PC-3 (cell line): ENCODE data around the gene HSPA1L. TPM values are rescaled to one million over a fixed set of nuclear protein-coding genes. Genes with fewer than 3 reads are reported as not detected.
A peak's percentile ranks its signal among the peaks of the same experiment; 100 is the strongest.

Experiments used
- ATAC-seq: fragments of 200-7000 bp; cut with Tn5 transposase; 2 replicates; pipeline ENCODE4 v1.9.1; 2020; ENCODE audit warnings: mild to moderate bottlenecking, moderate library complexity
- BruUV-seq: library from RNA; stranded (reverse); fragments of 400-500 nt; replicated peaks from 2 replicates; lab custom pipeline; 2021; lab: Mats Ljungman, UMichigan
- CTCF ChIA-PET: fragments of 300-600 bp; sonication (Branson Sonifier 250); formaldehyde crosslinking; loops from one replicate; lab custom pipeline; 2022; ENCODE audit warnings: antibody characterized with exemption; lab: Charles Lee
- POLR2A ChIA-PET: fragments of 300-600 bp; sonication (Branson Sonifier 250); formaldehyde crosslinking; loops from one replicate; lab custom pipeline; 2022; ENCODE audit warnings: antibody characterized with exemption; ENCODE audit not compliant: unreplicated experiment; lab: Charles Lee
- DNase-seq: peaks from one replicate; pipeline ENCODE4 v3.0.0-alpha.2; 2015
- H2AFZ ChIP-seq: fragments of 300-600 bp; sonication (generic); 2 replicates; pipeline ENCODE4 v1.6.0; 2016; ENCODE audit warnings: antibody characterized with exemption, low read length
- H3F3A ChIP-seq: fragments of 300-600 bp; sonication (generic); one replicate; pipeline ENCODE4 v1.6.0; 2017; ENCODE audit warnings: antibody characterized with exemption, low read length, control low read depth, mild to moderate bottlenecking; ENCODE audit not compliant: unreplicated experiment
- H3K27ac ChIP-seq: fragments of 300-600 bp; sonication (generic); 2 replicates; pipeline ENCODE4 v1.5.1; 2016; ENCODE audit warnings: mild to moderate bottlenecking, low read length
- H3K27me3 ChIP-seq: fragments of 300-600 bp; sonication (generic); 2 replicates; pipeline ENCODE4 v1.6.1; 2016; ENCODE audit warnings: low read length, mixed read lengths
- H3K36me3 ChIP-seq: fragments of 300-600 bp; sonication (generic); 2 replicates; pipeline ENCODE4 v1.6.1; 2016; ENCODE audit warnings: low read depth, mixed run types, low read length, mixed read lengths
- H3K4me1 ChIP-seq: fragments of 300-600 bp; sonication (generic); 2 replicates; pipeline ENCODE4 v1.5.1; 2016; ENCODE audit warnings: low read length; ENCODE audit not compliant: insufficient read depth
- H3K4me2 ChIP-seq: fragments of 300-600 bp; sonication (generic); 2 replicates; pipeline ENCODE4 v1.6.0; 2016; ENCODE audit warnings: low read length
- H3K4me3 ChIP-seq: fragments of 300-600 bp; sonication (generic); 2 replicates; pipeline ENCODE4 v1.5.1; 2016; ENCODE audit warnings: mild to moderate bottlenecking, low read length, mixed read lengths
- H3K79me2 ChIP-seq: fragments of 300-600 bp; sonication (generic); 2 replicates; pipeline ENCODE4 v1.6.1; 2017; ENCODE audit warnings: low read length, mixed read lengths
- H3K9ac ChIP-seq: fragments of 300-600 bp; sonication (generic); 2 replicates; pipeline ENCODE4 v1.6.0; 2016; ENCODE audit warnings: mild to moderate bottlenecking, low read length
- H3K9me2 ChIP-seq: fragments of 300-600 bp; sonication (generic); replicated peaks from 2 replicates; pipeline ENCODE4 v1.6.1; 2016; ENCODE audit warnings: mixed run types, low read length, mixed read lengths
- H3K9me3 ChIP-seq: fragments of 300-600 bp; sonication (generic); 2 replicates; pipeline ENCODE4 v1.6.1; 2016; ENCODE audit warnings: low read length, mixed read lengths
- H4K20me1 ChIP-seq: fragments of 300-600 bp; sonication (generic); 2 replicates; pipeline ENCODE4 v1.6.1; 2016; ENCODE audit warnings: low read length, mixed read lengths
- EZH2 ChIP-seq: fragments of 300-600 bp; sonication (generic); IDR thresholded peaks from one replicate; pipeline ENCODE4 v1.6.1; 2017; ENCODE audit warnings: antibody characterized with exemption, mild to moderate bottlenecking, low read length; ENCODE audit not compliant: unreplicated experiment
- EZH2phosphoT487 ChIP-seq: fragments of 300-600 bp; sonication (generic); IDR thresholded peaks from 2 replicates; pipeline ENCODE4 v1.6.1; 2018; ENCODE audit warnings: mild to moderate bottlenecking, antibody characterized with exemption, low read length, borderline replicate concordance
- intact Hi-C: fragments of 100-400 bp; cut with micrococcal nuclease; formaldehyde crosslinking; loops from 2 replicates; pipeline ENCODE4 v1.9.0; 2023
- total RNA-seq: library from RNA; depleted of rRNA; stranded (reverse); fragments of >200 nt; gene quantifications from 2 replicates; pipeline ENCODE4 v1.2.3, GENCODE V29; 2014
- TF ChIP-seq, protein P1 (sequence below): fragments of 300-600 bp; sonication (generic); conservative IDR thresholded peaks from 2 replicates; pipeline ENCODE4 v1.5.1; 2017; ENCODE audit warnings: antibody characterized with exemption, low read depth, mild to moderate bottlenecking, low read length

The HSPA1L gene
- total RNA-seq, 1 experiment from 2014 or later, result 0.26 TPM

DNA sequence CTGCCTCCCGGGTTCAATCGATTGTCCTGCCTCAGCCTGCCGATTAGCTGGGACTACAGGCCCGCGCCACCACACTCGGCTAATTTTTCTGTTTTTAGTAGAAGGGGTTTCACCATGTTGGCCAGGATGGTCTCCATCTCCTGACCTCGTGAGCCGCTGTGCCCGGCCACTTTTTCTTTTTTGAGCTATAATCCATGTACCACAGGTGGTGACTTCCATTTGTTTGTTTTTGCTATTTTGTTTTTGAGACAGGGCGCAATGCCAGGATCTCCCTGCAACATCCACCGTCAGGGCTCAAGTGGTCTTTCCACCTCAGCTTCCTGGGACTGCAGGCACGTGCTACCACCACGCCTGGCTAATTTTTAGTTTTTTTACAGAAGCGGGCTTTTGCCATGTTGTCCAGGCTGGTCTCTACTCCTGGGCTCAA, 21.0 kb upstream of the HSPA1L start:
- TF ChIP-seq EZH2, result no peak
- no peak for TF ChIP-seq EZH2phosphoT487
- TF ChIP-seq, protein P1, sequence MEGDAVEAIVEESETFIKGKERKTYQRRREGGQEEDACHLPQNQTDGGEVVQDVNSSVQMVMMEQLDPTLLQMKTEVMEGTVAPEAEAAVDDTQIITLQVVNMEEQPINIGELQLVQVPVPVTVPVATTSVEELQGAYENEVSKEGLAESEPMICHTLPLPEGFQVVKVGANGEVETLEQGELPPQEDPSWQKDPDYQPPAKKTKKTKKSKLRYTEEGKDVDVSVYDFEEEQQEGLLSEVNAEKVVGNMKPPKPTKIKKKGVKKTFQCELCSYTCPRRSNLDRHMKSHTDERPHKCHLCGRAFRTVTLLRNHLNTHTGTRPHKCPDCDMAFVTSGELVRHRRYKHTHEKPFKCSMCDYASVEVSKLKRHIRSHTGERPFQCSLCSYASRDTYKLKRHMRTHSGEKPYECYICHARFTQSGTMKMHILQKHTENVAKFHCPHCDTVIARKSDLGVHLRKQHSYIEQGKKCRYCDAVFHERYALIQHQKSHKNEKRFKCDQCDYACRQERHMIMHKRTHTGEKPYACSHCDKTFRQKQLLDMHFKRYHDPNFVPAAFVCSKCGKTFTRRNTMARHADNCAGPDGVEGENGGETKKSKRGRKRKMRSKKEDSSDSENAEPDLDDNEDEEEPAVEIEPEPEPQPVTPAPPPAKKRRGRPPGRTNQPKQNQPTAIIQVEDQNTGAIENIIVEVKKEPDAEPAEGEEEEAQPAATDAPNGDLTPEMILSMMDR, result no peak
- Histone ChIP-seq H3K4me2 (peak overlapping the region; percentile 92), H3F3A (peaks cover 40% of the 10 kb centered on the region), H3K27ac (peak overlapping the region; percentile 16), H4K20me1 (peaks cover 48% of the 10 kb centered on the region), H2AFZ (no peak overlapping the region), H3K9me2 (no peaks in the 10 kb centered on the region), H3K9me3 (no peaks in the 10 kb centered on the region), H3K79me2 (peaks cover 69% of the 10 kb centered on the region), H3K4me1 (peaks cover 25% of the 10 kb centered on the region), H3K4me3 (peak overlapping the region; percentile 97), H3K9ac (peak overlapping the region; percentile 98), H3K36me3 (peaks cover 45% of the 10 kb centered on the region), H3K27me3 (no peaks in the 10 kb centered on the region)
- CTCF ChIA-PET, result interaction anchor here (0.7 kb wide), 1 partner anchor 63 kb away, joined by 3 read pairs; no protein-coding TSS in a partner anchor
- BruUV-seq, result no TSS peak
- ATAC-seq (no peak), DNase-seq (no peak)
- intact Hi-C loops, result loop anchor here (10.0 kb wide), 1 partner anchor 151 kb away; the partner anchor contains the start of gene LY6G5C
- POLR2A ChIA-PET, result interaction anchor here (0.6 kb wide), 2 partner anchors 8 to 17 kb away, joined by 4 read pairs; partner anchors contain the start of gene HSPA1B

DNA sequence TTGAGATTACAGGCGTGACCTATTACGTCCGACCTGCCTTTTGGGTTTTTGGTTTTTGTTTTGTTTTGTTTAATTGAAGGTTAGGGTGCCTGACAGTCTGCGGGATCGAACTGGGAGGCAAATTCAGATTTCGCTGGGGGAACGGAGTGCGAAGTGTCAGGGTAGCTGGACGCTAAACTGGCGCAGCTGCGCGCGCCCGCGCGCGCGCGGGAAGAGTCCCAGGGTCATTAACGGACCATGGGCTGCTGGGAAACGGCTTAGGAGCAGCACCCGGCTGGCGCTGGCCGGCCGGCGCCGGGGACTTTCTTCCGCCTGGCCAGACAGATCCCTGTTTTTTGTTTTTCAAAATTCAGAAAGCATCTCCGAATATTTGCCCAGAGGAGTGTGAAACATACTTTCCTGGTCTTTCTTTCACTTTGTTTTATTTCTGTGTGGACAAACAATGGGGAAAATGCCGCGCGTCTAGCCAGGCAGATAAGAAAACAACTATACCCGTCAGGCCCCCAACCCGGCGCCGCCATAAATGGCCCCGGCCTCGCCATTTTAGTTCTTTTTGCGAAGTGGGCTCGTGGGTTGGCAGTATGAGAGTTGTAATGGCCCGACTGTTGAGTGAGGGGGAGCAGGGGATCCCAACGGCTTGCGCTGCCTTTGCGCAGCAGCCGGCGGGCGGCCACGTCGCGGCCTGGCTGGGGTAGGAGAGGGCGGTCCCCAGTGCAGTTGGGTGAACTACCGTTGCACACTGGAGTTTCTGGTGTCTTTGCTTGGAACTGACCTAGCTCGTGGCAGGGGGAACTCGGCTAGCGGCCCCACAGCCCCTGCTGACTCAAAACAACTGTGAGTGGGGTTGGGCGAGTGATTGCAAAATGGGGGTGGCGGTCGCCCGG, 19.5 kb upstream of the HSPA1L start:
- Histone ChIP-seq H3K27ac (peak overlapping the region; percentile 79), H3K4me3 (peak overlapping the region; percentile 97), H3K9me3 (no peaks in the 10 kb centered on the region), H3K9ac (peak overlapping the region; percentile 98), H3K9me2 (no peaks in the 10 kb centered on the region), H3K36me3 (peaks cover 35% of the 10 kb centered on the region), H3K4me2 (peak overlapping the region; percentile 92), H3F3A (peaks cover 26% of the 10 kb centered on the region), H3K79me2 (peaks cover 84% of the 10 kb centered on the region), H3K4me1 (peaks cover 26% of the 10 kb centered on the region), H4K20me1 (peaks cover 58% of the 10 kb centered on the region), H3K27me3 (no peaks in the 10 kb centered on the region), H2AFZ (peak overlapping the region; percentile 59)
- ATAC-seq (peak; percentile 75), DNase-seq (peak; percentile 85)
- no peak for TF ChIP-seq EZH2phosphoT487
- no peak for TF ChIP-seq EZH2
- TF ChIP-seq, protein P1, result no peak
- intact Hi-C loops, result loop anchor here (1.0 to 10.0 kb wide), 4 partner anchors 20 to 150 kb away; partner anchors contain the start of genes CLIC1, HSPA1A, HSPA1L and LY6G5C
- POLR2A ChIA-PET, result no interaction called here
- CTCF ChIA-PET, result interaction anchor here (0.7 kb wide), 1 partner anchor 44 kb away, joined by 3 read pairs; no protein-coding TSS in a partner anchor
- BruUV-seq, result no TSS peak
